Panc1 (cell line): ENCODE results near the gene LATS2. TPM values are rescaled to one million over a fixed set of nuclear protein-coding genes. Genes with fewer than 3 reads are reported as not detected.

ENCODE experiments used
- ATAC-seq: fragments of 200-7000 bp; cut with Tn5 transposase; 2 replicates; pipeline ENCODE4 v1.9.1; 2020; ENCODE audit warnings: mild to moderate bottlenecking, moderate library complexity
- BruUV-seq: library from RNA; stranded (reverse); fragments of 400-500 nt; replicated peaks from 2 replicates; lab custom pipeline; 2021; lab: Mats Ljungman, UMichigan
- CTCF ChIA-PET: fragments of 300-600 bp; sonication (Branson Sonifier 250); formaldehyde crosslinking; loops from one replicate; lab custom pipeline; 2022; ENCODE audit warnings: antibody characterized with exemption; lab: Charles Lee
- POLR2A ChIA-PET: fragments of 300-600 bp; sonication (Branson Sonifier 250); formaldehyde crosslinking; loops from one replicate; lab custom pipeline; 2022; ENCODE audit warnings: antibody characterized with exemption; lab: Charles Lee
- DNase-seq: peaks from one replicate; pipeline ENCODE4 v3.0.0-alpha.2; 2010; ENCODE audit warnings: low read depth, low spot score
- H3K27ac ChIP-seq: 2 replicates; pipeline ENCODE4 v1.5.1; 2011; ENCODE audit warnings: mild to moderate bottlenecking, low read length, inconsistent platforms
- H3K27me3 ChIP-seq: fragments of 200-500 bp; sonication (Bioruptor generic); 2 replicates; pipeline ENCODE4 v1.6.0; 2014; ENCODE audit warnings: low read length, inconsistent platforms; ENCODE audit not compliant: control insufficient read depth, insufficient read depth
- H3K36me3 ChIP-seq: fragments of 200-500 bp; sonication (Bioruptor generic); 2 replicates; pipeline ENCODE4 v1.5.1; 2014; ENCODE audit warnings: inconsistent platforms, mild to moderate bottlenecking, low read length, moderate library complexity; ENCODE audit not compliant: control insufficient read depth, insufficient read depth
- H3K4me1 ChIP-seq: 2 replicates; pipeline ENCODE4 v1.5.1; 2011; ENCODE audit warnings: inconsistent platforms, mild to moderate bottlenecking, low read length, moderate library complexity; ENCODE audit not compliant: control insufficient read depth, insufficient read depth
- H3K4me3 ChIP-seq, 2 experiments: 2 replicates each; pipeline ENCODE4 v1.5.1; 2011 to 2012; ENCODE audit warnings: low read depth in 2 of 2, low read length in 2 of 2, mild to moderate bottlenecking in 2 of 2, inconsistent platforms in 1 of 2, moderate library complexity in 1 of 2
- H3K9me3 ChIP-seq: fragments of 200-500 bp; sonication (Bioruptor generic); 2 replicates; pipeline ENCODE4 v1.5.1; 2014; ENCODE audit warnings: low read depth, mild to moderate bottlenecking, inconsistent platforms, low read length, moderate library complexity; ENCODE audit not compliant: control insufficient read depth, insufficient read depth
- CTCF ChIP-seq: fragments of 450-650 bp; IDR thresholded peaks from 2 replicates; pipeline ENCODE4 v1.5.1; 2017; ENCODE audit warnings: mild to moderate bottlenecking
- POLR2AphosphoS5 ChIP-seq: IDR thresholded peaks from 2 replicates; pipeline ENCODE4 v1.6.1; 2012; ENCODE audit warnings: mild to moderate bottlenecking, low read depth, low read length, moderate library complexity
- REST ChIP-seq, 2 experiments: IDR thresholded peaks; 2 replicates each; pipeline ENCODE4 v1.6.1; 2011 to 2012; ENCODE audit warnings: low read depth in 2 of 2, control low read depth in 1 of 2, low read length in 1 of 2, mild to moderate bottlenecking in 1 of 2, moderate library complexity in 1 of 2; ENCODE audit not compliant: insufficient read depth in 1 of 2
- SIN3A ChIP-seq: IDR thresholded peaks from 2 replicates; pipeline ENCODE4 v1.6.1; 2012; ENCODE audit warnings: low read depth, mild to moderate bottlenecking, low read length, moderate library complexity, borderline replicate concordance; ENCODE audit not compliant: insufficient read depth
- TCF7L2 ChIP-seq: IDR thresholded peaks from 2 replicates; pipeline ENCODE4 v1.6.1; 2011; ENCODE audit warnings: mild to moderate bottlenecking, low read depth, low read length, inconsistent platforms
- in situ Hi-C: cut with HindIII; loops from 2 replicates; pipeline ENCODE4 v1.10.0; 2016; ENCODE audit warnings: low sequenced_read_pairs, low pct_unique_long_range_greater_than_20kb
- intact Hi-C: fragments of 100-400 bp; cut with micrococcal nuclease; formaldehyde crosslinking; loops from one replicate; pipeline ENCODE4 v1.10.0; 2022; ENCODE audit not compliant: unreplicated experiment
- total RNA-seq: library from RNA; stranded (reverse); gene quantifications from one replicate; pipeline ENCODE4 v1.2.1, GENCODE V29; 2021; ENCODE audit not compliant: unreplicated experiment

Gene LATS2
- total RNA-seq, 1 experiment from 2014 or later, result 24.5 TPM

GRCh38 chr13:21014502-21015170 lies 46.8 kb downstream of the LATS2 start:
- in situ Hi-C loops (no loop called here), intact Hi-C loops (no loop called here)
- BruUV-seq, result no TSS peak
- TF ChIP-seq REST (IDR thresholded peaks at IDR 0.05; ENCODE audit: insufficient read depth in 1 of 2, low read depth in 2 of 2, low read length in 1 of 2) (no peak), TCF7L2 (no peak), CTCF (no peak), SIN3A (no peak), POLR2AphosphoS5 (no peak)
- ChIA-PET CTCF (interaction anchor here (0.6 kb wide), 1 partner anchor 111 kb away, joined by 4 read pairs; no protein-coding TSS in a partner anchor), POLR2A (no interaction called here)
- Histone ChIP-seq H3K4me3 (no peak overlapping the region), H3K9me3 (no peaks in the 10 kb centered on the region), H3K36me3 (no peaks in the 10 kb centered on the region), H3K27ac (peak overlapping the region; percentile 29), H3K4me1 (peaks cover 29% of the 10 kb centered on the region), H3K27me3 (no peaks in the 10 kb centered on the region)
- ATAC-seq (peak; percentile 47; the same call in 1 of the 2 replicates), DNase-seq (no peak)

GRCh38 chr13:21014139-21014501 lies 47.3 kb downstream of the LATS2 start:
- ChIA-PET CTCF (interaction anchor here (0.6 kb wide), 1 partner anchor 111 kb away, joined by 4 read pairs; no protein-coding TSS in a partner anchor), POLR2A (no interaction called here)
- no peaks in the 10 kb centered on the region for H3K27me3 ChIP-seq
- DNase-seq (no peak), ATAC-seq (no peak)
- TF ChIP-seq POLR2AphosphoS5 (no peak), TCF7L2 (no peak), CTCF (no peak), SIN3A (no peak)
- H3K9me3 ChIP-seq, result no peaks in the 10 kb centered on the region
- H3K36me3 ChIP-seq, result no peaks in the 10 kb centered on the region
- in situ Hi-C loops, result no loop called here
- no TSS peak for BruUV-seq
- H3K4me3 ChIP-seq, result no peak overlapping the region
- peaks cover 29% of the 10 kb centered on the region for H3K4me1 ChIP-seq
- no peak overlapping the region for H3K27ac ChIP-seq
- intact Hi-C loops, result no loop called here
